ENCODE data around the gene NELL2.

DNA sequence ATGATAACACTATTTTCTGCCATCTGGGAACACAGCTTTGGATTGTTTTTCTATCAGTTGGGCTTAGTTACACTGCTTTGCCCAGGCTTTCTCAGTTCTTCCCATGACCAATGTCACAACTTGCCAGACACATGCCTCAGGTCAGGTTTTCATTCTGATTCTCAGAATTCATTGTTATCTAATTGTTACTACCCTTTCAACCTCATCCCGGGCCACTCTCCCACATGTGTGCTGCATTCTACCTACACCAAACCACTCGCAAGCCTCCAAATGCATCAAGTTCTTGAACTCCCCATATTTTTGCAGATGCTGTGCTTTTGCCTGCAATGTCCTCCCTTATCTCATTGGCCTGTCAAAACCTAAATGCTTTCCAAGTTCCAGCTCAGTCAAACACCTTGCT is 36.3 kb downstream of the NELL2 start:
- TF ChIP-seq POLR2A (IDR thresholded peaks at IDR 0.05; ENCODE audit: low read length) (no peak), GATA1 (IDR thresholded peaks at IDR 0.05; ENCODE audit: low read depth, low read length) (no peak)

All from erythroblast (primary cell).